Measurements from ENCODE around the gene LPCAT3.
"Not testable (repeated sequence)": the region's sequence is repeated elsewhere in the genome, so short reads cannot be mapped to it uniquely, and the experiment has no call there.

LPCAT3 gene, protein sequence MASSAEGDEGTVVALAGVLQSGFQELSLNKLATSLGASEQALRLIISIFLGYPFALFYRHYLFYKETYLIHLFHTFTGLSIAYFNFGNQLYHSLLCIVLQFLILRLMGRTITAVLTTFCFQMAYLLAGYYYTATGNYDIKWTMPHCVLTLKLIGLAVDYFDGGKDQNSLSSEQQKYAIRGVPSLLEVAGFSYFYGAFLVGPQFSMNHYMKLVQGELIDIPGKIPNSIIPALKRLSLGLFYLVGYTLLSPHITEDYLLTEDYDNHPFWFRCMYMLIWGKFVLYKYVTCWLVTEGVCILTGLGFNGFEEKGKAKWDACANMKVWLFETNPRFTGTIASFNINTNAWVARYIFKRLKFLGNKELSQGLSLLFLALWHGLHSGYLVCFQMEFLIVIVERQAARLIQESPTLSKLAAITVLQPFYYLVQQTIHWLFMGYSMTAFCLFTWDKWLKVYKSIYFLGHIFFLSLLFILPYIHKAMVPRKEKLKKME

DNA sequence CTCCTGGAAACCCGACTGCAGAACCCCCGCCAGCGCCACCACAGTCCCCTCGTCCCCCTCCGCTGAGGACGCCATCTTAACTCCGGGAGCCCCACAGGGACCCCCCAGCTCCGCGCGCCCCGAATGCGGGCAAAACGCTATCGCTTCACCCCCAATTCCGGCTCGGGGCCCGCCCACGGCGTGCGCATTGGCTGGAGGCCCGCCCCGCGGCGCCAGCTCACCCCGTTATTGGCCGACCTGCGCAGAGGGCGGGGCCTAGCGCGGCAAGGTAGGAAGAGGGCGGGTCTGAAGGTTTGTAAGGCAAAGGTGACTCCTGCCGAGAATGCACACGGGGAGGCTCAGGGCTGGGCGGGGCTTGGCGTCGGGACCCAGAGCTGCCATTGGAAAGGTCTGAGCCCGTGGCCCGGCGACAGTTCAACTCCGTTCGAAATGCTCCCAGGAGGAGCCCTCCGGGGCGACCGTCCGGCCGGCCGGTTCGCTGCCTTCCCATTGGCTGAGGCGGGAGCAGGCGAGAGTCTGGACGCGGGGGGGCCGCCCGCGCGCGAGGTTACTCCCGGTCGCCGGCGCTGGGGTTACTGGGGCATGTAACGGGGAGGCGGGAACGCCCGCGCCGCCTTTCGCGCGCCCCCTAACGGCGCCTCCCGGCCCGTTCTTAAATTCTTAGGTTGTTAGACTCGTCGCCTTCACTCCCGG, at the start of gene LPCAT3:
LPCAT3 (minus strand) TSS at position 127 of the 693 bp plus-strand sequence; CDS start at position 75, 52 bp downstream.
- peak; percentile 86 for DNase-seq (ENCODE audit: low read depth, low spot score)

GRCh38 chr12:7067096-7067495, 48.8 kb upstream of the LPCAT3 start:
- DNase-seq (ENCODE audit: low read depth, low spot score): no peak

- no peak for DNase-seq (ENCODE audit: low read depth, low spot score)
These were observed 48.3 kb upstream of the LPCAT3 start for GRCh38 chr12:7066596-7066995.

DNA sequence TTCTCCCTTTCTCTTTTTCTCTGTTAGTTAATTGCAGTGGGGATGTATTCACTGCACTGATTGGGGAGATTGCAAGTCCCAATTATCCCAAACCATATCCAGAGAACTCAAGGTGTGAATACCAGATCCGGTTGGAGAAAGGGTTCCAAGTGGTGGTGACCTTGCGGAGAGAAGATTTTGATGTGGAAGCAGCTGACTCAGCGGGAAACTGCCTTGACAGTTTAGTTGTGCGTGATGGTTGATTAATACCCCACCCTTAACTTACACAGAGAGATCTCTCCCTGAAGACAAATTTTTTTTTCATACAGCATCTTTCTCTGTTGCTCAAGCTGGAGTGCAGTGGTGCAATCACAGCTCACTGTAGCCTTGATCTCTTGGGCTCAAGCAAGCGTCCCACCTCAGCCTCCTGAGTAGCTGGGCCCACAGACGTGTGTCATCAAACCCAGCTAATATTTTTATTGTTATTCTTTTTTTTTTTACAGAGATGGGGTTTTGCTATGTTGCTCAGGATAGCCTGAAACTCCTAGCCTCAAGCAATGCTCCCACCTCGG, 46.9 kb upstream of the LPCAT3 start:
- DNase-seq (ENCODE audit: low read depth, low spot score): no peak

GRCh38 chr12:7064516-7064915, 46.2 kb upstream of the LPCAT3 start:
- DNase-seq (ENCODE audit: low read depth, low spot score): no peak

DNA sequence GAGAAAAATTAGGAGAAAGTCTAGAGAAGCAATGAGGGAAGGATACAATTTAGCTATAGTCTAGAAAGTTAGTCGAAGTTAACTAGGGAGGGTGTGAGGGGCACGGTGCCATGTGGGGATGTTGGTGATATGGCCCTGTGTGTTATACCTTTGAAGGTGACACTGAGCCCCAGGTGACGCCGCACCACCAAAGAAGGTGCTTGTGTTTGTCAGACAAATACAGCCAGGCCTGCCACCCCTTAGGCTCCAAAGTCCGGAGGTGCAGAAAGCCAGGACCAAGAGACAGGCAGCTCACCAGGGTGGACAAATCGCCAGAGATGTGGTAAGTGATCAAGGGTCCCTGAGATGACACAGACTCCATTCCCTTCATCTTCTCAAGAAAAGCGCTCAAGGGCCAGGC, 43.3 kb upstream of the LPCAT3 start:
- DNase-seq (ENCODE audit: low read depth, low spot score): no peak

DNA sequence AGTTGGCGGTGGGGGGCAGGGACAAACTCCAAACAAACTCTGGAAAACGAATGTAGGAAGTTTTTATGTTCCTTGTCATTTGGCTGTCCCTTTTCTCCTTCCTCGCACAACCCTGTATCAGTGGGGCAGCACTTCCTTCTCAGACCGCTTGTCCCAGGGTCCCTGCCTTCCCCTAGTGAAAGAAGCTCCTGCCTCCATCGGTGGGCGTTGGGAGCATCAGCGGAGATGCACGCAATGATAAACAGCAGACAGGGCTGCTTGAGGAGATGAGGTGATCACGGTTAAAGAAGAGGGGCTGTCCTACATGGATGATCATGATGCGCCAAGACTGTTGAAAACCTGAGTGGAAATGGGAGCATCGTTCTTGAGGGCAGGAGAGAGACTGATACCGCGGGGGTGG, 42.9 kb upstream of the LPCAT3 start:
- DNase-seq (ENCODE audit: low read depth, low spot score): no peak

DNA sequence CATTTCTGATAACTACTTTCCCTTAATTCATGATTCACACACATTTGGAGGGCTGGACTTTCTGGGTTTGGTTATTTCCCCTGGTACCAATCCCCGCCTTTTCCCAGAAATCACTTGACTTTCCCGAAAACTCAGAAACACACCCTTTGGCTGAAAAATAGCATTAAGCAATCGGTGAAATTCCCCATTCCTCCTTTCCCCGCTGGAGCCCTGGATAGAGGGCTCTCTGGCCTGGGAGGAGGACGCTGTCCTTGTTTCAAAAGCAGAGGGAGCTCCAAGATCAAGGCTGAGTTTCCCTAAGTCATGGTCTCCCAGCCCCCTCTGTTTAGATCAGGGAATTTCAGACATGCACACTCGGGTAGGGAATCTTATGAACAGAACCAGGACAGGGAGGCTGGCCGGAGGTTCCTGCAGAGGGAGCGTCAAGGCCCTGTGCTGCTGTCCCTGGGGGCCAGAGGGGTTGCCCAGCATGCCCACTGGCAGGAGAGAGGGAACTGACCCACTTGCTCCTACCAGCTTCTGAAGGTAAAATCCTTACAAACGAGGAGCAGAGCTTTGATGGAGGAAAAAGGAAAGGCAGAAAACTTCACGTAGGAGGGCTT, 42.2 kb upstream of the LPCAT3 start, which contains the start of gene C1S:
C1S (plus strand) TSS at position 366 of the 602 bp plus-strand sequence. CDS start 1,195 bp downstream, outside the sequence.
- peak; percentile 83 for DNase-seq (ENCODE audit: low read depth, low spot score)

- no peak for DNase-seq (ENCODE audit: low read depth, low spot score)
These were observed 41.5 kb upstream of the LPCAT3 start for GRCh38 chr12:7059780-7060179.

GRCh38 chr12:7058850-7059395, 40.6 kb upstream of the LPCAT3 start:
- no peak for DNase-seq (ENCODE audit: low read depth, low spot score)

DNA sequence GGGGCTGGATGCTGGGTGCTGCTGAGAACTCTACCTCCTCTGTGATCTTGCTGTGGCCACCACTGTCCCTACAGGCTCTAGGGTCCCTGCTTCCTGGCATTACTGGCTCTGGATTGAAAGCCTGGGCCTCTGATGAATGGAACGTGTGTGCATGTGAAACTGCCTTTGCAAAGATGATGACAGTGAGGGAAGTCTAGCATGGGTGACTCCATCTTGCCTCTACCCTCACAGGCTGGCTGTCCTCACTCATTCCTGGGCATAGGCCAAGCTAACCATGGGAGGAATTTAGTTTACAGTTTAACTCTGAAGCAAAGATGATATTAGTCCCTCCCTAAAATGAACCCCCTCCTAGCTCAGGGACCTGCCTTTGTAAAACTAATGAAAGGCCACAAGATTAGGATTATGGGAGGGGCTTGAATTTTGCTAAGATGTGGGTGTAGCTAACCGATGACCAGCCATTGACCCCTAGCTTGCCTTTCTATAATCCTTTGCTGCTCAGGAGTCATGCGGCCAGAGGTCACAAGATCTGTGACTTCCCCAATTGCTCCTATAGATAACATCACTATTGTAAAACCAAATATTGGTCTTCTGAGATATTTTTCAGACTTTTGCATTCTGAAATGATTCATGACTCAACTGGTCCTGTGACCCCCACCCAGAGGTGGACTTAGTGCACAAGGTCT, 40.0 kb upstream of the LPCAT3 start:
- DNase-seq (ENCODE audit: low read depth, low spot score): no peak

GRCh38 chr12:7055736-7056135, 37.5 kb upstream of the LPCAT3 start:
- DNase-seq (ENCODE audit: low read depth, low spot score): not testable (repeated sequence)

DNA sequence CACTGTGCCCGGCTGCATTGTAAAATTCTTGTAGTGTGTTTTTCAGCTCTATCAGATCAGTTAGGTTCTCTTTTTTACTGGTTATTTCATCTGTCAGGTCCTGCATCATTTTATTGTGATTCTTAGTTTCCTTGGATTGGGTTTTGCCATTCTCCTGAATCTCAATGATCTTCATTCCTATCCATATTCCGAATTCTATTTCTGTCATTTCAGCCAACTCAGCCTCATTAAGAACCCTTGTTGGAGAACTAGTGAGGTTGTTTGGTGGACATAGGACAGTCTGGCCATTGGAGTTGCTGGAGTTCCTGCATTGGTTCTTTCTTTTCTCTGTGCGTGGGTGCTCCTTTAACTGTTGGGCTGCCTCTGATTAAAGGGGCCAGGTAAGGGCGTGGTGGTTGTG, 36.6 kb upstream of the LPCAT3 start:
- no peak for DNase-seq (ENCODE audit: low read depth, low spot score)

GRCh38 chr12:7049973-7050372, 31.7 kb upstream of the LPCAT3 start:
- not testable (repeated sequence) for DNase-seq (ENCODE audit: low read depth, low spot score)

- not testable (repeated sequence) for DNase-seq (ENCODE audit: low read depth, low spot score)
These were observed 31.2 kb upstream of the LPCAT3 start for GRCh38 chr12:7049445-7049951.

DNA sequence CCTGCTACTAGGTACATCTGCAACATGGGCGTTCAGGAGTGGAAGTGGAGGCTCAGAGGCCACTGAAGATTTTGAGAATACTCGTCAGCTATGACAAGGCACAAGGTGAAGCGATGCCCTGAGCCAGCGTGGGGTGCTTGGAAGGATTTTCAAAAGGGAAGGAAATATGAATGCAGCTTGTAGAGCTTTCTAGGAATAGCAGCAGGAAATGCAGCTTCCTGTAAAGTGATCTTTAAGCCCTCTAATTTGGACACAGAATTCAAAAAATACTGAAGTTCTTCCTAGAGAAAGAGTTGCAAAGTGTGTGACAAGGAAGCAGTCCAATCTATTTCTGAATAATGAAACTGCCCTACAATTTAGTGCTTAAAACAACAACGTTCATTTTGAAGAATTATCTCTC, 29.0 kb upstream of the LPCAT3 start:
- DNase-seq (ENCODE audit: low read depth, low spot score): no peak

DNA sequence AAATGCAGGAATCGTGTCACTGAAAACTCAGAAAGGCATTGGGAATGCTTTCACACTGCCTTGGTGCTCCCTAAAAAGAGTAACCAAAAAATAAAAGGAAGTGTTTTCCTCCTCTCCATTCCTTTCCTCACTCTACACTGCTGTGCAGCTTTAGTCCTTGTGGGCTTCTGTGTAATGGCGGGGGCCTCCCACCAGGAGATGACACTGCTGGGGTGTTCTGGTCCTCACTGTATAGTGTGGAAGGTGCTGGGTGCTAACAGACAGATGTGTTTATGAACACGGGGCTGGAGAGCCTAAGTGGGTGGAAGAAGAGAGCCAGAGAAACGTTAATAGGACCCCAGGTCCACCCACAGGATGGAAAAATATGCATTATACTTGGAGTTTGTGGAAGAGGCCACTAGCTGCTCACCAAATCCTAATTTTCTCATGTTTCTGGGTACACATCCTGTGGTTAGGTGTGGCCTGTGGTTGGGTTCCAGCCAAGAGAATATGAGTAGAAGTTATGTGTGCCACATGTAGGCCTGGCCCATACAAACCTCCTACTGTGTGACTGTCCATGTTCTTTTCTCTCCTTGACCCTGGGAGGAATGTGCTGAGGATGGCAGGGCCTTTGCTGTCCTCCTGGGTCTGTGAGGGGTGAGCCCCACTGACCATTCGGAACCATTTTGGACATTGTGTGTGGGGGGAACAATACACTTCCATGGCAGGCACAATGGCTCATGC, 28.3 kb upstream of the LPCAT3 start:
- DNase-seq (ENCODE audit: low read depth, low spot score): no peak

- DNase-seq (ENCODE audit: low read depth, low spot score): no peak
These were observed 27.6 kb upstream of the LPCAT3 start for GRCh38 chr12:7045913-7046312.

DNA sequence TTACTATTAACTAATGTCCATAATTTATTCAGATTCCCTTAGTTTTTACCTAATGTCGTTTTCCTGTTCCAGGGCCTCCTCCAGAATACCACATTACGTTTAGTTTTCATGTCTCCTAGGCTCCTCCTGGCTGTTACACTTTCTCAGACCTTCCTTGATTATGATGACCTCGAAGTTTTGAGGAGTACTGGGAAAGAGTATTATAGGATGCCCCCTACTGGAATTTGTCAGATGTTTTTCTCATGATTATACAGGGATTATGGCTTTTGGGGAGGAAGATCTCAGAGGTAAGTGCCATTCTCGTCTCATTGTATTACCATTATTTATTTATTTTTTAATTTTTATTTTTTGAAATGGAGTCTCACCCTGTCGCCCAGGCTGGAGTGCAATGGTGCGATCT, 24.6 kb upstream of the LPCAT3 start:
- no peak for DNase-seq (ENCODE audit: low read depth, low spot score)

DNA sequence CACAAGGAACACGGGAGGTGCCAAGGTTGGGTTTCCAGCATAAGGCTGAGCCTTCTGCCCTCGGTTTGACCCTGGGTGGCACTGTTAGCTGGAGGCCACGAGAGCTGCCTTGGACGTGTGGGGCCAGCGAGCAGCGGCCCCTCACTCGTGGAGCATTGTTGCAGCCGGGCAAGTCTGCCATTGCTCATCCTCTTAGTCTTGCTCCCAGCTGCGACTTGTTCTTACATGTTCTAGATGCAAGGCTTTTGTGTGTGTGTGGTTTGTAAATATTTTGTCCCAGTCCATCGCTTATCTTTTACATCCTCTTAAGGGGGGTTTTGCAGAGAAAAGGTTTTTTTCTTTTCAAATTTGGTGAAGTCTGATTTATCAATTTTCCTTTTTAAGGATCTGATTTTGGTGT, 21.1 kb upstream of the LPCAT3 start:
- no peak for DNase-seq (ENCODE audit: low read depth, low spot score)

All from brain pericyte (primary cell).